ENCODE measurements around the gene EXOC6.

GRCh38 chr10:93071177-93071472 lies 222.8 kb downstream of the EXOC6 start:
- TF ChIP-seq POLR2A (IDR thresholded peaks at IDR 0.05): no peak
- TF ChIP-seq CTCF (IDR thresholded peaks at IDR 0.05): no peak
